Calu3 (cell line): ENCODE measurements around the gene ATAD3B. TPM values are rescaled to one million over a fixed set of nuclear protein-coding genes. Genes with fewer than 3 reads are reported as not detected.

ENCODE experiments used
- BruUV-seq: library from RNA; stranded (reverse); fragments of 400-500 nt; replicated peaks from 2 replicates; lab custom pipeline; 2021; lab: Mats Ljungman, UMichigan
- CTCF ChIA-PET: fragments of 300-600 bp; sonication (Branson Sonifier 250); formaldehyde crosslinking; loops from one replicate; lab custom pipeline; 2022; ENCODE audit warnings: antibody characterized with exemption; lab: Charles Lee
- DNase-seq: peaks from one replicate; pipeline ENCODE4 v3.0.0; 2022
- H3K27ac Mint-ChIP-seq: one replicate; pipeline ENCODE4 v1.8.0; 2022; ENCODE audit warnings: mixed read lengths; ENCODE audit not compliant: unreplicated experiment
- H3K27me3 Mint-ChIP-seq: one replicate; pipeline ENCODE4 v1.8.0; 2022; ENCODE audit warnings: mixed read lengths; ENCODE audit not compliant: unreplicated experiment
- H3K36me3 Mint-ChIP-seq: one replicate; pipeline ENCODE4 v1.8.0; 2022; ENCODE audit warnings: mild to moderate bottlenecking, moderate library complexity, mixed read lengths; ENCODE audit not compliant: insufficient read depth, unreplicated experiment
- H3K4me1 Mint-ChIP-seq: one replicate; pipeline ENCODE4 v1.8.0; 2022; ENCODE audit warnings: mild to moderate bottlenecking, low read depth, mixed read lengths; ENCODE audit not compliant: unreplicated experiment
- H3K4me3 Mint-ChIP-seq: one replicate; pipeline ENCODE4 v1.8.0; 2022; ENCODE audit warnings: mild to moderate bottlenecking, low read depth, moderate library complexity, mixed read lengths; ENCODE audit not compliant: unreplicated experiment
- H3K9me3 Mint-ChIP-seq: one replicate; pipeline ENCODE4 v1.8.0; 2022; ENCODE audit warnings: low read depth, mixed read lengths; ENCODE audit not compliant: unreplicated experiment
- intact Hi-C: fragments of 100-400 bp; cut with micrococcal nuclease; formaldehyde crosslinking; loops from one replicate; pipeline ENCODE4 v1.10.0; 2022; ENCODE audit not compliant: unreplicated experiment
- total RNA-seq: library from RNA; stranded (reverse); gene quantifications from 2 replicates; pipeline ENCODE4 v1.2.3, GENCODE V29; 2022
- TF ChIP-seq, protein P1 (sequence below): fragments of 200-600 bp; IDR thresholded peaks from one replicate; pipeline ENCODE4 v1.8.0; 2022; ENCODE audit warnings: antibody characterized with exemption; ENCODE audit not compliant: unreplicated experiment

ATAD3B gene
- total RNA-seq, 1 experiment from 2014 or later: 46.3 TPM

DNA sequence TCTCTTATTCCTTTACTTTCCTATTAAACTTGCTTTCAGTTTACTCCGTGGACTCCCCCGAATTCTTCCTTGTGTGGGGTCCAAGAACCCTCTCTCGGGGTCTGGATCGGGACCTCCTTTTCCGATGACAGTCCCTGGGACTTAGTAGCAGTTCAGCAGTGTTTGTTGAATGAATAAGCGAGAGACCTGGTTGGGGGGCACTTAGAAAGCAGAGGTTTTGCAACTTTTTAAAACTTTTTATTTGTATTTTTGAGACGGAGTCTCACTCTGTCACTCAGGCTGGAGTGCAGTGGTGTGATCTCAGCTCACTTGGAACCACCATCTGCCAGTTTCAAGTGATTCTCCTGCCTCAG lies 48.3 kb upstream of the ATAD3B start:
- Mint-ChIP-seq H3K9me3 (no peaks in the 10 kb centered on the region), H3K4me3 (no peak overlapping the region), H3K27ac (no peak overlapping the region), H3K36me3 (peaks cover 14% of the 10 kb centered on the region), H3K27me3 (no peaks in the 10 kb centered on the region), H3K4me1 (peaks cover 7% of the 10 kb centered on the region)
- no TSS peak for BruUV-seq
- intact Hi-C loops: no loop called here
- TF ChIP-seq, protein P1, sequence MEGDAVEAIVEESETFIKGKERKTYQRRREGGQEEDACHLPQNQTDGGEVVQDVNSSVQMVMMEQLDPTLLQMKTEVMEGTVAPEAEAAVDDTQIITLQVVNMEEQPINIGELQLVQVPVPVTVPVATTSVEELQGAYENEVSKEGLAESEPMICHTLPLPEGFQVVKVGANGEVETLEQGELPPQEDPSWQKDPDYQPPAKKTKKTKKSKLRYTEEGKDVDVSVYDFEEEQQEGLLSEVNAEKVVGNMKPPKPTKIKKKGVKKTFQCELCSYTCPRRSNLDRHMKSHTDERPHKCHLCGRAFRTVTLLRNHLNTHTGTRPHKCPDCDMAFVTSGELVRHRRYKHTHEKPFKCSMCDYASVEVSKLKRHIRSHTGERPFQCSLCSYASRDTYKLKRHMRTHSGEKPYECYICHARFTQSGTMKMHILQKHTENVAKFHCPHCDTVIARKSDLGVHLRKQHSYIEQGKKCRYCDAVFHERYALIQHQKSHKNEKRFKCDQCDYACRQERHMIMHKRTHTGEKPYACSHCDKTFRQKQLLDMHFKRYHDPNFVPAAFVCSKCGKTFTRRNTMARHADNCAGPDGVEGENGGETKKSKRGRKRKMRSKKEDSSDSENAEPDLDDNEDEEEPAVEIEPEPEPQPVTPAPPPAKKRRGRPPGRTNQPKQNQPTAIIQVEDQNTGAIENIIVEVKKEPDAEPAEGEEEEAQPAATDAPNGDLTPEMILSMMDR: no peak
- CTCF ChIA-PET: interaction anchor here (0.6 kb wide), 1 partner anchor 51 kb away, joined by 3 read pairs; no protein-coding TSS in a partner anchor
- DNase-seq: no peak

DNA sequence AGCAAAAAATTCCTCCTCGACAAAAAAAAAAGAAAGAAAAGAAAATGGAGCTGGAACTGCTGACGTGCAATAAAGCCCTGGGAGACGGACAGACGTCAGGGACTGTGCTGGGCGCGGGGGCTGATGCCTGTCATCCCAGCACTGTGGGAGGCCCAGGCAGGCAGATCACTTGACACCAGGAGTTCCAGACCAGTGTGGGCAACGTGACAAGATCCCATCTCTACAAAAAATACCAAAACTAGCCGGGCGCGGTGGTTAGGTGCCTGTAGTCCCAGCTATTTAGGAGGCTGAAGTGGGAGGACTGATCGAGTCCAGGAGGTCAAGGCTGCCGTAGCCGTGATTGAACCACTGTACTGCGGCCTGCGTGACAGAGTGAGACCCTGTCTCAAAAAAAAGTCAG lies 46.9 kb upstream of the ATAD3B start:
- no peaks in the 10 kb centered on the region for H3K9me3 Mint-ChIP-seq
- intact Hi-C loops: no loop called here
- no peak overlapping the region for H3K4me3 Mint-ChIP-seq
- peaks cover 11% of the 10 kb centered on the region for H3K4me1 Mint-ChIP-seq
- CTCF ChIA-PET: interaction anchor here (1.6 kb wide), 1 partner anchor 8 kb away, joined by 6 read pairs; no protein-coding TSS in a partner anchor
- H3K27me3 Mint-ChIP-seq: no peaks in the 10 kb centered on the region
- peaks cover 14% of the 10 kb centered on the region for H3K36me3 Mint-ChIP-seq
- no peak overlapping the region for H3K27ac Mint-ChIP-seq
- TF ChIP-seq, protein P1: no peak
- no TSS peak for BruUV-seq
- no peak for DNase-seq

DNA sequence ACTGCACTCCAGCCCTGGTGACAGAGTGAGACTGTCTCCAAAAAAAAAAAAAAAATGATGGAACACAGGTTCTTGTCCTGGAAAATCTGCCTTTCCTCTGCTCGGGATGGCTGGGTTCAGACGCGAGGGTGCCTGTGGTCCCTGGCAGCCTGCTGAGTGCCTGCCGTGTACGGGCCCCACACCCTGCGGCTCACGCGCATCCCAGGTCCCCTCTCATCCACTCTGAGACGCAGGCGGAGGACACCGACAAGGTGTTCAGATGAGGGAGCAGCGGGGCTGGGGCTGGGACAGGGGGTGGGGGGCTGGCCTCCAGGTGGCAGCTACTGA lies 46.2 kb upstream of the ATAD3B start:
- Mint-ChIP-seq H3K9me3 (no peaks in the 10 kb centered on the region), H3K27ac (no peak overlapping the region), H3K4me3 (no peak overlapping the region), H3K4me1 (peaks cover 15% of the 10 kb centered on the region), H3K27me3 (no peaks in the 10 kb centered on the region), H3K36me3 (peaks cover 14% of the 10 kb centered on the region)
- CTCF ChIA-PET: no interaction called here
- no peak for DNase-seq
- TF ChIP-seq, protein P1: no peak
- BruUV-seq: no TSS peak
- intact Hi-C loops: no loop called here

DNA sequence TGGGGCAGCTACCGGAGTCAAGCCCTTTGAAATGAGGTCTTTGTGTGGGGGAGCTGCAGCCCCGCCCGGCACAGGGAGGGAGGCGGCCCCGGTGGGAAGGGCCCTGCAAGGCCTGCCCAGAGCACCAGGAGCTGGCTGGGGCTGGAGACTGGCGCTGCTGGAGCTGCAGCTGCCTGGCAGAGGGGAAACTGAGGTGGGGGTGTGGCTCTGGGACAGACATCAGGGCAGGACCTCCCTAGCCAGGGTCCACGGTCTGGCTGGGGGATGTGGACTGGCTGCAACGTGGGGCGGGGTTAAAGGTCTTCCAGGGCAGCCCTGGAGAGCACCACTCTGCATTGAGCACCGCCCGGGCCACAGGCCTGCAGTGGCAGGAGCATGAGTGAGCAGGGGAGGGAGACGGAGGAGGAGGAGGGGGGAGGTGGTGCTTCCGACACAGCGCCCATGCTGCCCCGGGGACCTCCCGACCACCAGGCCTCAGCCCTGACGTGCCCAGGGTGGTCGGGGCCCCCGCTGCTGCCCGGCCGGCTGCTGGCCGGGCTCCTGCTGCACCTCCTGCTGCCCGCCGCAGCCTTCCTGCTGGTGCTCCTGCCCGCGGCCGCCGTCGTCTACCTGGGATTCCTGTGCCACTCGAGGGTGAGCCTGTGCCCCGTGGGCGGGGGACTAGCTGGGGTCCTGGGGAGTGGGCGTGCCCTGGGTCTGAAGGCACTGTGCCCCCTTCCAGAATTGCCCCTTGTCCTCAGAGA lies 45.6 kb upstream of the ATAD3B start:
- no TSS peak for BruUV-seq
- H3K9me3 Mint-ChIP-seq: no peaks in the 10 kb centered on the region

More for the DNA sequence above, 45.6 kb upstream of the ATAD3B start:
- no peak for DNase-seq
- peaks cover 15% of the 10 kb centered on the region for H3K4me1 Mint-ChIP-seq
- TF ChIP-seq, protein P1: no peak
- H3K27me3 Mint-ChIP-seq: no peaks in the 10 kb centered on the region
- CTCF ChIA-PET: no interaction called here
- peaks cover 10% of the 10 kb centered on the region for H3K36me3 Mint-ChIP-seq
- no peak overlapping the region for H3K27ac Mint-ChIP-seq
- intact Hi-C loops: no loop called here
- no peak overlapping the region for H3K4me3 Mint-ChIP-seq
